Activated CD8-positive, alpha-beta T cell treated with anti-CD3 and anti-CD28 coated beads for 36 hours (primary cell): ENCODE results near the gene WDR1. TPM values are rescaled to one million over a fixed set of nuclear protein-coding genes. Genes with fewer than 3 reads are reported as not detected.

Experiments
- ATAC-seq: fragments of 200-7000 bp; cut with Tn5 transposase; one replicate; pipeline ENCODE4 v1.10.0; 2021; ENCODE audit warnings: mild to moderate bottlenecking, moderate library complexity
- CTCF ChIA-PET: fragments of 350-600 bp; sonication (Branson Sonifier 250); formaldehyde crosslinking; loops from one replicate; lab custom pipeline; 2021; ENCODE audit warnings: antibody characterized with exemption; lab: Charles Lee
- POLR2A ChIA-PET: fragments of 350-600 bp; sonication (Branson Sonifier 250); formaldehyde crosslinking; loops from one replicate; lab custom pipeline; 2021; ENCODE audit warnings: antibody characterized with exemption; lab: Charles Lee
- DNase-seq: peaks from one replicate; pipeline ENCODE4 v3.0.0-alpha.2; 2020
- H3K27ac Mint-ChIP-seq: one replicate; pipeline ENCODE4 v1.8.0; 2021; ENCODE audit warnings: mild to moderate bottlenecking, mixed read lengths
- H3K27me3 Mint-ChIP-seq: one replicate; pipeline ENCODE4 v1.8.0; 2021; ENCODE audit warnings: mixed read lengths
- H3K36me3 Mint-ChIP-seq: one replicate; pipeline ENCODE4 v1.8.0; 2021; ENCODE audit warnings: low read depth, mixed read lengths
- H3K4me1 Mint-ChIP-seq: one replicate; pipeline ENCODE4 v1.8.0; 2021; ENCODE audit warnings: low read depth, mixed read lengths
- H3K4me3 Mint-ChIP-seq: one replicate; pipeline ENCODE4 v1.8.0; 2021; ENCODE audit warnings: mild to moderate bottlenecking, moderate library complexity, mixed read lengths
- H3K9me3 Mint-ChIP-seq: one replicate; pipeline ENCODE4 v1.8.0; 2021; ENCODE audit warnings: mixed read lengths
- intact Hi-C: fragments of 100-400 bp; cut with micrococcal nuclease; formaldehyde crosslinking; loops from one replicate; pipeline ENCODE4 v1.10.0; 2022
- total RNA-seq, 2 experiments: library from RNA; stranded (reverse); gene quantifications; one replicate each; pipeline ENCODE4 v1.2.3, GENCODE V29; 2021
- TF ChIP-seq, protein P1 (sequence below): fragments of 200-600 bp; IDR thresholded peaks from one replicate; pipeline ENCODE4 v1.8.0; 2022; ENCODE audit warnings: antibody characterized with exemption, mild to moderate bottlenecking

WDR1 gene
- total RNA-seq, 2 experiments from 2014 or later, result 390 to 393 TPM

DNA sequence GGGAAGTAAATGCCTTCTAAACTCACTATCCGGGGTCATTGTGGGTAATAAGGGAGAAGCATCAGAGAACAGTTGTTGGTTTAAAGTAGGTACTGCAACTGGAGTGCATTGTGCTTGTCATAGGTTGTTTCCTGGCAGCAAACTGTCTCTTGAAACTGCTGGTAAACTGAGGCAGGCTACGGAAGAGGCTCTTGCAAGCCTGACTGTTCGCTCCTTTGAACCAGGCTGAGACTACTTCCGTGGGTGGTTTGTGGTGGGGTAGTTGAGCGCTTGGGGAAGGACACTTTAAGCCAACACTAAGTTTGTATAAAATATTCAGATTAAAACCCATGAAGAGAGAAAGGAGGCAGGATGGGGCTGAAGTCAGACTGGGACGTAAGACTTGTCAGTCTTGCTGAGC lies 45.2 kb upstream of the WDR1 start:
- TF ChIP-seq, protein P1, sequence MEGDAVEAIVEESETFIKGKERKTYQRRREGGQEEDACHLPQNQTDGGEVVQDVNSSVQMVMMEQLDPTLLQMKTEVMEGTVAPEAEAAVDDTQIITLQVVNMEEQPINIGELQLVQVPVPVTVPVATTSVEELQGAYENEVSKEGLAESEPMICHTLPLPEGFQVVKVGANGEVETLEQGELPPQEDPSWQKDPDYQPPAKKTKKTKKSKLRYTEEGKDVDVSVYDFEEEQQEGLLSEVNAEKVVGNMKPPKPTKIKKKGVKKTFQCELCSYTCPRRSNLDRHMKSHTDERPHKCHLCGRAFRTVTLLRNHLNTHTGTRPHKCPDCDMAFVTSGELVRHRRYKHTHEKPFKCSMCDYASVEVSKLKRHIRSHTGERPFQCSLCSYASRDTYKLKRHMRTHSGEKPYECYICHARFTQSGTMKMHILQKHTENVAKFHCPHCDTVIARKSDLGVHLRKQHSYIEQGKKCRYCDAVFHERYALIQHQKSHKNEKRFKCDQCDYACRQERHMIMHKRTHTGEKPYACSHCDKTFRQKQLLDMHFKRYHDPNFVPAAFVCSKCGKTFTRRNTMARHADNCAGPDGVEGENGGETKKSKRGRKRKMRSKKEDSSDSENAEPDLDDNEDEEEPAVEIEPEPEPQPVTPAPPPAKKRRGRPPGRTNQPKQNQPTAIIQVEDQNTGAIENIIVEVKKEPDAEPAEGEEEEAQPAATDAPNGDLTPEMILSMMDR, result no peak
- intact Hi-C loops, result loop anchor here (2.0 to 5.0 kb wide), 2 partner anchors 241 to 385 kb away; no protein-coding TSS in a partner anchor
- peak; percentile 74 for ATAC-seq
- CTCF ChIA-PET, result interaction anchor here (1.3 to 1.7 kb wide), 4 partner anchors 13 to 376 kb away, joined by 4 to 12 read pairs (median 6); no protein-coding TSS in a partner anchor
- DNase-seq, result peak; percentile 65
- Mint-ChIP-seq H3K9me3 (no peaks in the 10 kb centered on the region), H3K27me3 (no peaks in the 10 kb centered on the region), H3K4me1 (peaks cover 32% of the 10 kb centered on the region), H3K4me3 (no peak overlapping the region), H3K27ac (peak overlapping the region; percentile 50), H3K36me3 (no peaks in the 10 kb centered on the region)
- POLR2A ChIA-PET, result interaction anchor here (0.9 to 1.8 kb wide), 3 partner anchors 19 to 46 kb away, joined by 3 to 7 read pairs (median 3); no protein-coding TSS in a partner anchor

DNA sequence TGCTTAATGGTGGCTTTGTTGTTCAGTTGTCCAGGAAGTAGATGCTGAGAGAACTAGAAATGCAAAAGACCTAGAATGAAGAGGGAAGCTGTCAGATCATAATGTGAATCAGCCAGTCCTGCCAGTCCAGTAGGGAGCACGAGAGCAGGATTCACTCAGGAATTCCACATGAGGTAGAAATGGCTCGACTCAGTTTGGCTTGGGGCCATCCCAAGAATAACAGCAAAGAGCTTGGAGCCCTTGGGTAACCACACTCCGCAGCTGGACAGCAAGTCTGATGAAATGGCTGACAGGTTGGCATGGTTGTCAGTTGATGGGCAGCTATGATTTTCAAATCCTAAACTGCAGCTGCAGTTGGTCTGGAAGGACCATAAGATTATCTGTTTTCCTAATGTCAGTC lies 44.5 kb upstream of the WDR1 start:
- Mint-ChIP-seq H3K4me3 (no peak overlapping the region), H3K36me3 (no peaks in the 10 kb centered on the region), H3K4me1 (peaks cover 32% of the 10 kb centered on the region), H3K27ac (no peak overlapping the region), H3K9me3 (no peaks in the 10 kb centered on the region), H3K27me3 (no peaks in the 10 kb centered on the region)
- TF ChIP-seq, protein P1, result no peak
- POLR2A ChIA-PET, result interaction anchor here (0.9 to 1.8 kb wide), 3 partner anchors 20 to 46 kb away, joined by 3 to 7 read pairs (median 3); no protein-coding TSS in a partner anchor
- intact Hi-C loops, result loop anchor here (2.0 to 5.0 kb wide), 2 partner anchors 242 to 386 kb away; no protein-coding TSS in a partner anchor
- ATAC-seq, result no peak
- DNase-seq, result no peak
- CTCF ChIA-PET, result interaction anchor here (0.6 to 2.6 kb wide), 10 partner anchors 10 to 388 kb away, joined by 3 to 12 read pairs (median 4); no protein-coding TSS in a partner anchor

DNA sequence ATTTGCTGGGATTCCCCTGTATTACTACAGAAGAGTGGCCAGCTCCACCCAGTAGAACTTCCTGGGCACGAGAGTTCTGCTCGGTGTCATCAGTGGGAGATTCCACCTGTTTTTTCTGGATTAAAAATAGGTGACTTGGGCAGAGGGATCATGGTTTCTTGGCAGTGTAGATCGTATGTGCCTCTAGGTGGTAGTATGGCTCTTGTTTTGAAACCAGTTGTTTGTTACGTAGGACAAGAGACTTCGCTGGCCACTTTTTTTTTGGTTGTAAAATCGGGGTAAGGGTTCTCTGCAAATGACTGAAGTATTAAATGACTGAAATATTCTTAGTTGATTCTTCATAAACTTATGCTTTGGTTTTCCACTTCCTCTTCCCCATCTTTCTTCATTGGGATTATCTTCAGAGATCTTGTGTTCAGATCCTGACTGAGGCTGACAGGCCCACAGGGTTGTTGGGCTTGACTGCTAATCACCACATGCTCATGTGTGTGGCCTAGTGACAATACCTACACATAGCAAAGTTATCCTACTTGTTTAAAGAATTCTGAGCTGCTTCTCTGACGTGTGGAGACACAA lies 43.8 kb upstream of the WDR1 start:
- intact Hi-C loops, result loop anchor here (2.0 to 5.0 kb wide), 2 partner anchors 242 to 387 kb away; no protein-coding TSS in a partner anchor
- Mint-ChIP-seq H3K27ac (no peak overlapping the region), H3K4me1 (peaks cover 32% of the 10 kb centered on the region), H3K4me3 (no peak overlapping the region), H3K9me3 (no peaks in the 10 kb centered on the region), H3K27me3 (no peaks in the 10 kb centered on the region), H3K36me3 (no peaks in the 10 kb centered on the region)
- ATAC-seq (no peak), DNase-seq (no peak)
- TF ChIP-seq, protein P1, result peak; percentile 30
- CTCF ChIA-PET, result interaction anchor here (0.7 to 3.9 kb wide), 22 partner anchors 9 to 389 kb away, joined by 3 to 28 read pairs (median 5); no protein-coding TSS in a partner anchor
- POLR2A ChIA-PET, result interaction anchor here (1.8 kb wide), 1 partner anchor 43 kb away, joined by 7 read pairs; no protein-coding TSS in a partner anchor

DNA sequence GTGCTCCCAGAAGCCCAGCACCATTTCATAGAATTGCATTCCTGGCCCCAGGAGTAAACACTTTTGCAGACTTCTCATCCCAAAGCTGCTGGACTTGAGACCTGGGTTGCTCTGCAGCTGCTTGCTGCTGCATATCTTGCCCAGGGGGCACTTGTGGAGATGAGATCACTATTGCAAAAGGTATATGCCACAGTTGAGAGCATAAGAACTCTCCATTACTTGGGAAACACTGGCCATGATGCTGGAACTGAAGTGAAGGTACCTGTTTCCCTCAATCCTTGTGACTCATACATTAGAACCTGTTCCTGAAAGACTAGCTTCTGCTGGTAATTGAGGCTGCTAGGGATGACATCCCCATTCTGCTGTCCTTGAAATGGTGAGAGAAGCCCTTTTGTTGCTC lies 43.1 kb upstream of the WDR1 start:
- Mint-ChIP-seq H3K4me3 (no peak overlapping the region), H3K9me3 (no peaks in the 10 kb centered on the region), H3K36me3 (no peaks in the 10 kb centered on the region), H3K4me1 (peaks cover 30% of the 10 kb centered on the region), H3K27ac (no peak overlapping the region), H3K27me3 (no peaks in the 10 kb centered on the region)
- DNase-seq (no peak), ATAC-seq (no peak)
- ChIA-PET CTCF (interaction anchor here (0.7 to 3.9 kb wide), 19 partner anchors 9 to 390 kb away, joined by 3 to 28 read pairs (median 5); no protein-coding TSS in a partner anchor), POLR2A (interaction anchor here (0.7 to 1.2 kb wide), 2 partner anchors 12 to 16 kb away, joined by 3 read pairs; no protein-coding TSS in a partner anchor)
- intact Hi-C loops, result loop anchor here (2.0 to 5.0 kb wide), 3 partner anchors 243 to 388 kb away; no protein-coding TSS in a partner anchor
- TF ChIP-seq, protein P1, result no peak
